Measurements from ENCODE around the gene ASPRV1.

Gene ASPRV1

DNA sequence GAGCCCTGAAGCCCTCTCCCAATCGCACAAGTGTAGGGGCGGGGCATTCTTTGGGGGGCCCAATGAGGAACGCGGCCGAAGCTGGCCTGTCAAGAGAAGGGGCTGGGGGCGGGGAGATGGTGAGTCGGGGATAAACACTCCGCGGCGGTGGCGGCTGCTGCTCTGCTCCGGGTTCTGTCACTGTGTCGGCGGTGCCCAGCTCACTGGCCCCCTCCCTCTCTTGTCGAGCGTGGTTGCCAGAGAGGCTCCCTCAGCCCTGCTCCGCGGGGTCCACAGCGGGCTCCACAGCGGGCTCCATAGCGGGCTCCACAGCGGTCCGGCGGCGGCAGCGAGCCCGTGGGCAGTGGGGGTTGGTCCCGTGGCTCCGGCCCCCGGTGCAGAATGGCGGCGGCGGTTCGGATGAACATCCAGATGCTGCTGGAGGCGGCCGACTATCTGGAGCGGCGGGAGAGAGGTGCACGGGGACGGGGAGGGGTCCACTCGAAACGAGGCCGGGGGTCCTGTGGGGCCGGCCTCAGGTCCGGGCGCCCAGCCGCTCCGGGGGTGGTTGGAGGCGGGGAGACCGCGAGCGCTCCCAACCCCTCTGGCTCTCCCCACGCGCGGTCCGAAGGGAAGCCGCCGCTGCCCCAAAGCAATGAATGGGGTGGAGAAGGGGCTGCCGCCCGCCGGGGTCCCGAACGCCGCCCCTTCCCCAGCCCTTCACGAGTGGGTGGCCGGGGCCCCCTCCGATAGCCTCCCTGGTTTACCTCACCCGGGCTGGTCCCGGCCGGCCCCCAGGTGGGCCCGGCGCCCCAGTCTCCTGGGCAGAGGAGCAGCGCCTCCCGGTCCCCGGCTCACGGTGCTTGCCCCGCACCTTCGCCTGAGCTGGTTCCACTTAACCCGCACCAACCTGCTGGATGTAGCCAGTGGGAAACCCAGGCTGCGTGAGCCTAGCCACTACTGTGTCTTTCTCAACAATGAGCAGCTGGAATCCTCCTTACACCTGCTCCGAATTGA lies 46.2 kb downstream of the ASPRV1 start, which contains the start of gene MXD1:
Gene MXD1, plus strand, starts transcription at position 160 of the 996 bp plus-strand sequence. Its CDS starts 222 bp downstream, at position 382.
- in situ Hi-C loops (cut with HindIII; ENCODE audit: low sequenced_read_pairs) = no loop called here

DNA sequence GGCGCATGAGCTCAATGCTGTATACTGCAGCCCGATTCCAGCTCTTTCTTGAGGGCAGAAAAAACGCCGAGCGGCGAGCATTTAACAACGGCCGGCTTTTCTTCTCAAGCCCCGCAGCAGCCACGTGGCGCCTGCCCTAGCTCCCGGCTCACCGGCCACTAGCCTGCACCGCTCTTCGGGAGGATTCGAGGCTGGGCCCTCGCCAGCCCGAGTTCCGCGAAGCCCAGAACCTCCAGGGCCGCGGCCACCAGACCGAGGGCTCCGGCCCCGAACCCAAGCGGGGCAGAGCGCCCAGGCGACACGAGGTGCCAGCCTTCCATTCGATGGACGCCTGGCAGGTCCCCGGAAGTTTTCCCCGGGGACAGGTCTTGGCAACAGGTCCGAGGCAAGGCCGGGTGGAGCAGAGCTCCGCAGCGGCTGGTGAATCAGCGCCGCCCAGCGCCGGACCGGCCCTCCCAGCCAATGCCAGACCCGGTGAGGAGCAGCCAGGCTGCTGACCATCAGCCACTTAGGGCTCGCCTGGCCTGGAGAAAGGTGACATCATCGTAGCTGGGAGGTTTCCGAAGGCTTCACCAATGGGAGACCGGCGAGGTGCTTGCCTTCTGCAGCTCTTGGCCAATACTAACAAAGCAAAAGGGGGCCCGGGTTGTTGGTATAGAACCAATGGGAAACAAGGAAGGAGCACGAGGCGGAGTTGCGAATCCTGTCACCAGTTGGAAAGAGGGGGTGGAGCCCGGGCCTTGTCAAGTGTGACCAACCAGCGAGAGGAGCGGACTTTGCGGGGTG lies 47.1 kb downstream of the ASPRV1 start:
- in situ Hi-C loops (cut with HindIII; ENCODE audit: low sequenced_read_pairs) = no loop called here

DNA sequence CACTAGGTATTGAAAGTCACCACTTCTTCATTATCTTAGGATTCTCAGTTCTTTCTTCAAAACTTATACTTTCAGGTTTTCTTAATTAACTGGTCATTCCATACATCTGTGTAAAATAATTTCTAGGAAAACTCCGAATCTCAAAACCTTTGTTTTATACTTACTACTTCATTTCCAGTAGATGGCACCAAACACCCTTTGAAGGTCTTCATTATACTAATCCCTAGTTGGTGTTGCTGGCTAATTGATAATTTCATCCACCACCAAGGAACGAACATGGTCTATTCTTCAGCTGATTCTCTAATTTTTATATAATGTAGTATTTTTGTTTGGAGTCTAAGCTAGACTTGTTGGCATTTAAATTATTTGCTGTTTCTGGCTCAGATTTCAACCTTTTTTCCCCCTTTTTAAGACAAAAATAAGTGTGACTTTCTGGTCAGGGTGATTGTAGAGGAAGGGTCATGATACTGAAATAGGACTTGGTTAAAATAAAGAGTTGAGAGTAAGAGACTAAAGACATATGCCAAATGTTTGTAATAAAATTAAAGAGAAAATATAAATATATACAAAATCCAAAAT lies 49.4 kb downstream of the ASPRV1 start:
- in situ Hi-C loops (cut with HindIII; ENCODE audit: low sequenced_read_pairs) = no loop called here
